Neural progenitor cell (in vitro differentiated cells): Measurements from ENCODE around the gene USP49. TPM values are rescaled to one million over a fixed set of nuclear protein-coding genes. Genes with fewer than 3 reads are reported as not detected.

Experiments used
- DNase-seq: peaks from one replicate; pipeline ENCODE4 v3.0.0-alpha.2; 2016; ENCODE audit warnings: low spot score
- H2AFZ ChIP-seq: fragments of 200-600 bp; sonication (generic); replicated peaks from 2 replicates; pipeline ENCODE4 v1.6.1; 2016; ENCODE audit warnings: antibody characterized with exemption
- H3F3A ChIP-seq: fragments of 200-600 bp; sonication (generic); 2 replicates; pipeline ENCODE4 v1.6.1; 2016; ENCODE audit warnings: antibody characterized with exemption, low read depth
- H3K27ac ChIP-seq: fragments of 200-600 bp; sonication (generic); 2 replicates; pipeline ENCODE4 v1.5.1; 2016; ENCODE audit warnings: mild to moderate bottlenecking
- H3K27me3 ChIP-seq: fragments of 200-600 bp; sonication (generic); 2 replicates; pipeline ENCODE4 v1.6.1; 2016; ENCODE audit warnings: mild to moderate bottlenecking, moderate library complexity
- H3K36me3 ChIP-seq: fragments of 200-600 bp; sonication (generic); 2 replicates; pipeline ENCODE4 v1.5.1; 2016
- H3K4me1 ChIP-seq: fragments of 200-600 bp; sonication (generic); 2 replicates; pipeline ENCODE4 v1.6.1; 2016; ENCODE audit warnings: mixed run types
- H3K4me2 ChIP-seq: fragments of 200-600 bp; sonication (generic); 2 replicates; pipeline ENCODE4 v1.6.1; 2016
- H3K4me3 ChIP-seq: fragments of 200-600 bp; sonication (generic); 2 replicates; pipeline ENCODE4 v1.5.1; 2016
- H3K79me2 ChIP-seq: fragments of 200-600 bp; sonication (generic); 2 replicates; pipeline ENCODE4 v1.6.1; 2016; ENCODE audit warnings: low read depth
- H3K9ac ChIP-seq: fragments of 200-600 bp; sonication (generic); 2 replicates; pipeline ENCODE4 v1.6.1; 2016
- H3K9me3 ChIP-seq: fragments of 200-600 bp; sonication (generic); 2 replicates; pipeline ENCODE4 v1.5.1; 2016; ENCODE audit warnings: low read depth
- H4K20me1 ChIP-seq: fragments of 200-600 bp; sonication (generic); 2 replicates; pipeline ENCODE4 v1.6.1; 2016; ENCODE audit warnings: low read depth
- H3K27ac Mint-ChIP-seq: 3 replicates; pipeline ENCODE4 v1.8.0; 2021; ENCODE audit warnings: mixed read lengths
- H3K27me3 Mint-ChIP-seq: 2 replicates; pipeline ENCODE4 v1.8.0; 2022; ENCODE audit warnings: low read depth, mild to moderate bottlenecking, inconsistent platforms, moderate library complexity, mixed read lengths; ENCODE audit not compliant: insufficient read depth
- H3K36me3 Mint-ChIP-seq: 3 replicates; pipeline ENCODE4 v1.8.0; 2021; ENCODE audit warnings: mixed read lengths
- H3K4me1 Mint-ChIP-seq: 3 replicates; pipeline ENCODE4 v1.8.0; 2021; ENCODE audit warnings: mixed read lengths
- H3K4me3 Mint-ChIP-seq: 3 replicates; pipeline ENCODE4 v1.8.0; 2021; ENCODE audit warnings: mild to moderate bottlenecking, moderate library complexity, mixed read lengths
- H3K9me3 Mint-ChIP-seq: 3 replicates; pipeline ENCODE4 v1.8.0; 2020; ENCODE audit warnings: mixed read lengths
- CTCF ChIP-seq: fragments of 200-600 bp; sonication (generic); IDR thresholded peaks from 2 replicates; pipeline ENCODE4 v1.5.1; 2017; ENCODE audit warnings: antibody characterized with exemption, mild to moderate bottlenecking
- EZH2 ChIP-seq: fragments of 200-600 bp; sonication (generic); IDR thresholded peaks from 2 replicates; pipeline ENCODE4 v1.6.1; 2017; ENCODE audit warnings: antibody characterized with exemption, mild to moderate bottlenecking, moderate library complexity
- EZH2phosphoT487 ChIP-seq: fragments of 200-600 bp; sonication (generic); IDR thresholded peaks from 2 replicates; pipeline ENCODE4 v1.6.1; 2017; ENCODE audit warnings: antibody characterized with exemption
- total RNA-seq: library from RNA; depleted of rRNA; stranded (reverse); fragments of >200 nt; gene quantifications from 2 replicates; pipeline ENCODE4 v1.2.3, GENCODE V29; 2015; ENCODE audit warnings: low replicate concordance

USP49 gene
- total RNA-seq, 1 donor from 2014 or later, result 25.0 TPM

GRCh38 chr6:41823178-41823577 is 72.0 kb downstream of the USP49 start:
- H3K9ac ChIP-seq, result no peak overlapping the region
- H3K79me2 ChIP-seq, result no peaks in the 10 kb centered on the region
- no peaks in the 10 kb centered on the region for H3K36me3 Mint-ChIP-seq
- H3K9me3 Mint-ChIP-seq, result no peaks in the 10 kb centered on the region
- no peak overlapping the region for H2AFZ ChIP-seq
- no peak overlapping the region for H3K27ac Mint-ChIP-seq
- H3K4me1 ChIP-seq, result no peaks in the 10 kb centered on the region
- H3K9me3 ChIP-seq, result no peaks in the 10 kb centered on the region
- no peak overlapping the region for H3K4me3 Mint-ChIP-seq
- H4K20me1 ChIP-seq, result peaks cover 13% of the 10 kb centered on the region
- no peak overlapping the region for H3K4me2 ChIP-seq
- no peak for DNase-seq
- H3K27ac ChIP-seq, result no peak overlapping the region
- H3K27me3 ChIP-seq, result no peaks in the 10 kb centered on the region
- TF ChIP-seq EZH2phosphoT487 (no peak), EZH2 (no peak)
- no peak overlapping the region for H3K4me3 ChIP-seq
- H3F3A ChIP-seq, result no peaks in the 10 kb centered on the region
- no peaks in the 10 kb centered on the region for H3K27me3 Mint-ChIP-seq
- peaks cover 6% of the 10 kb centered on the region for H3K4me1 Mint-ChIP-seq
- no peaks in the 10 kb centered on the region for H3K36me3 ChIP-seq

- Histone ChIP-seq H2AFZ (no peak overlapping the region), H3K4me1 (no peaks in the 10 kb centered on the region), H3K27me3 (no peaks in the 10 kb centered on the region), H3K79me2 (no peaks in the 10 kb centered on the region), H3K4me3 (no peak overlapping the region), H3K36me3 (no peaks in the 10 kb centered on the region), H3K4me2 (no peak overlapping the region), H4K20me1 (peaks cover 13% of the 10 kb centered on the region), H3K9ac (no peak overlapping the region), H3K27ac (no peak overlapping the region), H3F3A (no peaks in the 10 kb centered on the region), H3K9me3 (no peaks in the 10 kb centered on the region)
- TF ChIP-seq CTCF (no peak), EZH2phosphoT487 (no peak), EZH2 (no peak)
- H3K4me3 Mint-ChIP-seq, result no peak overlapping the region
- H3K36me3 Mint-ChIP-seq, result no peaks in the 10 kb centered on the region
- H3K27me3 Mint-ChIP-seq, result no peaks in the 10 kb centered on the region
- peaks cover 9% of the 10 kb centered on the region for H3K4me1 Mint-ChIP-seq
- H3K9me3 Mint-ChIP-seq, result no peaks in the 10 kb centered on the region
- no peak overlapping the region for H3K27ac Mint-ChIP-seq
- no peak for DNase-seq
These were observed 73.2 kb downstream of the USP49 start for GRCh38 chr6:41822021-41822420.

DNA sequence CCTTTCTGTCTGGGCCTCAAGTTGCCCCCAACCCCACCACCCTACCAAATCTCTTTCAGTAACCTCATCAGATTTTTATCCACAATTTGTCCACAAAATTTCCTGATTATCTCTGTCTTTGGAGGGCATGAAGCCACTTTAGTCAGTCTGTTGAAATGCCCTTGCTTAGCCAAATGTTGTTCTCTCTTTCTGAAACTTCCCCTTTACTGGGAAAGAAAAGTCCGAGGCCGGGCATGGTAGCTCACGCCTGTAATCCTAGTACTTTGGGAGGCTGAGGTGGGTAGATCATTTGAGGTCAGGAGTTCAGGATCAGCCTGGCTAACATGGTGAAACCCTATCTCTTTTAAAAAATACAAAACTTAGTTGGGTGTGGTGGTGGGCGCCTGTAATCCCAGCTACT is 73.9 kb downstream of the USP49 start:
- Histone ChIP-seq H4K20me1 (peaks cover 13% of the 10 kb centered on the region), H3K9me3 (no peaks in the 10 kb centered on the region), H3K27me3 (no peaks in the 10 kb centered on the region), H3F3A (no peaks in the 10 kb centered on the region), H3K4me2 (no peak overlapping the region), H3K9ac (no peak overlapping the region), H3K36me3 (no peaks in the 10 kb centered on the region), H3K4me1 (no peaks in the 10 kb centered on the region), H3K27ac (no peak overlapping the region), H2AFZ (no peak overlapping the region), H3K4me3 (no peak overlapping the region), H3K79me2 (no peaks in the 10 kb centered on the region)
- Mint-ChIP-seq H3K36me3 (no peaks in the 10 kb centered on the region), H3K4me3 (no peak overlapping the region), H3K9me3 (no peaks in the 10 kb centered on the region), H3K27ac (no peak overlapping the region), H3K27me3 (no peaks in the 10 kb centered on the region), H3K4me1 (peaks cover 9% of the 10 kb centered on the region)
- DNase-seq, result no peak
- TF ChIP-seq EZH2phosphoT487 (no peak), CTCF (no peak), EZH2 (no peak)

DNA sequence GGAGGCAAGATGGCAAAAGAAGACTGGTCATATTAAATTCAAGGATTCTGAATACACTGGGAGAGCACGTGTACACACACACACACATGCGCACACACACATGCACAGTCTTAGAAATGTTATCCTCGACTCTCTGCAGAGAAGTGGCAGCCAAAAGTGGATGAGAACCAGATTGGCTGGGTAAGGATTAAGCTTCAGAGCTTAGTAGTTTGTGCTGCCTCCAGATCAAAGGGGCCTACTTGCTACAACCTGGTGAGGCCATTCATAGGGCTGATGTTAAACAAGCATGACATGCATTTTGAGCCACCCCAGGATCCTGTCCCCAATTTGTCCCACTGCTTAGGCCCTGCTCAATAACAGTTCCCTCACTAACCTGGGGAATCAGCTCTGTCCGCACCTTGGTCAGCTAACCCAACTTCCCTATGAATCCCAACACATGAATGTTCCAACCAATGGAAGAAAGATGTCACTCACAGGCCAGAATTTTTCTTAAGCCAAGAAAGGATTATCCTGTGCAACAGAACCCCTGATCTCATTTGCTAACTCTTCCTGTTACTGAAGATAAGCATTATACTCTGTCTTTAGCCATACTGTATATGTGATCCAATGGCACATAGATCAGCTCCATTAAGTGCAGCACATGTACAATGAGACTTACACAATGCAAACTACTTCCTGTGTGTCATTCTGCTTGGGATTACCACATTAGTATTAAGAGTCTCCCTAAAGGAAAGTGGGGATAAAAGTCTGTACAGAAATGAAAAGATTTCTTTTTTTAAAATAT is 76.7 kb downstream of the USP49 start:
- Histone ChIP-seq H3K79me2 (no peaks in the 10 kb centered on the region), H3F3A (no peaks in the 10 kb centered on the region), H3K9ac (no peak overlapping the region), H4K20me1 (peaks cover 10% of the 10 kb centered on the region), H3K27ac (no peak overlapping the region), H3K4me2 (no peak overlapping the region), H2AFZ (no peak overlapping the region), H3K36me3 (no peaks in the 10 kb centered on the region), H3K4me1 (no peaks in the 10 kb centered on the region), H3K4me3 (no peak overlapping the region), H3K9me3 (no peaks in the 10 kb centered on the region), H3K27me3 (no peaks in the 10 kb centered on the region)
- Mint-ChIP-seq H3K9me3 (no peaks in the 10 kb centered on the region), H3K36me3 (no peaks in the 10 kb centered on the region), H3K4me3 (no peak overlapping the region), H3K4me1 (peaks cover 9% of the 10 kb centered on the region), H3K27me3 (no peaks in the 10 kb centered on the region), H3K27ac (no peak overlapping the region)
- no peak for DNase-seq
- TF ChIP-seq EZH2, result no peak
- no peak for TF ChIP-seq EZH2phosphoT487
- no peak for TF ChIP-seq CTCF
